HAP-1 (cell line): ENCODE data around the gene CACNA1E.
A peak's percentile ranks its signal among the peaks of the same experiment; 100 is the strongest.

Source experiments
- DNase-seq, 2 experiments: peaks; one replicate each; pipeline ENCODE4 v3.0.0-alpha.2; 2016 to 2020; ENCODE audit warnings: low spot score in 2 of 2
- H3K27me3 ChIP-seq: fragments of 250-450 bp; sonication (Bioruptor Pico); 2 replicates; pipeline ENCODE4 v1.5.1; 2020; ENCODE audit warnings: low read depth, mild to moderate bottlenecking, moderate library complexity
- H3K36me3 ChIP-seq: fragments of 250-450 bp; sonication (Bioruptor Pico); replicated peaks from 2 replicates; pipeline ENCODE4 v1.5.1; 2020; ENCODE audit warnings: mild to moderate bottlenecking
- H3K4me1 ChIP-seq: fragments of 250-450 bp; sonication (Bioruptor Pico); 2 replicates; pipeline ENCODE4 v1.5.1; 2020; ENCODE audit warnings: mild to moderate bottlenecking
- H3K4me3 ChIP-seq: fragments of 250-450 bp; sonication (Bioruptor Pico); 2 replicates; pipeline ENCODE4 v1.5.1; 2020; ENCODE audit warnings: mild to moderate bottlenecking, moderate library complexity
- H3K9me3 ChIP-seq: fragments of 250-450 bp; sonication (Bioruptor Pico); 2 replicates; pipeline ENCODE4 v1.5.1; 2020; ENCODE audit warnings: mild to moderate bottlenecking, moderate library complexity
- in situ Hi-C: fragments of 300-500 bp; cut with MboI; formaldehyde crosslinking; loops from 3 replicates; pipeline ENCODE4 v1.14.3; 2020; ENCODE audit warnings: low sequenced_read_pairs, inconsistent platforms, mixed read lengths

CACNA1E gene

DNA sequence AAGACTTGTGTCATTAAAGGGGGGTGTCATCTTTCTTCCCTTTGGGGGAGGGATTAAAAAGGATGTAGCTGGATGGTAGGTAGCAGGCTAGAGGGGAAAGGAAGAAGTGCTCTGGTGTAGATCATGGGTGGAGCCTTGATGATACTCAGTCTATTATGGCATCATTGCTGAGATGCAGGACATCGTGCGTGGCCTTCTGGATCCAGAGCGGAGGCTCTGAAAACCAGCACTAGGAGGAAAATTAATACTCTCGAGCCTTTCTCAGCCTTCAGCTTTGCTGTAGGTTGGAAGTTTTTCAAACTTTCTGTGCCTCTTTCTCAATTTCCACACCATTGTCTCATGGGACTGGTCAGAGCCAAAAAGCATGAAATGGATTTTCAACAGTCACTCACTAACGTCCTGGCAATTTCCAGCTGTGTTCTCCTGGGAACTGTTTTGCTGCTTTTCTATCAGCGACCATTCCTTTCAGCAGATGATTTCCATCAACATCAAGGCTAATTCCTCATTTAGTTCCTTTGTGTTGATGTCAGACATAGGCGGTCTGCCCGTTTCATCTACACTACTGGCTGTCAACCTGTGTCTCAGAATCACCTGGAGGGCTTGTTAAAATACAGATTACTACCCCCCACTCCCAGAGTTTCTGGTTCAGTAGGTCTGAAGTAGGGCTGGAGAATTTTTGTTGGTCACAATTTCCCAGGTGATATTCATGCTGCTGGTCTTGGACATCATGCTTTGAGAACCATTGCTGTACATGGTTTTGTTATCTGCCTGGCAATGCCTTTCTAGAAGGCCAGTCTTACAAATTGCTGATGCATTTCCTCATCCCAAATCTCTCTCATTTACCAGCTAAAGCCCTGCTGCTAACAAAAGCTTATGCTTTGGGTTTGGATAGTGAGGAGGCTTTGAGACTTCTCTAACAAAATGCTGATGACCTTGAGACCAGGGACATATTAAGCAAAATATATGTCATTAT lies 7.7 kb downstream of the CACNA1E start:
- Histone ChIP-seq H3K9me3 (no peaks in the 10 kb centered on the region), H3K4me1 (no peaks in the 10 kb centered on the region), H3K27me3 (peaks cover 4% of the 10 kb centered on the region), H3K36me3 (no peaks in the 10 kb centered on the region), H3K4me3 (no peak overlapping the region)
- in situ Hi-C loops = loop anchor here (25.0 kb wide), 2 partner anchors 446 to 571 kb away; partner anchors contain the start of gene ZNF648
- DNase-seq = no peak

DNA sequence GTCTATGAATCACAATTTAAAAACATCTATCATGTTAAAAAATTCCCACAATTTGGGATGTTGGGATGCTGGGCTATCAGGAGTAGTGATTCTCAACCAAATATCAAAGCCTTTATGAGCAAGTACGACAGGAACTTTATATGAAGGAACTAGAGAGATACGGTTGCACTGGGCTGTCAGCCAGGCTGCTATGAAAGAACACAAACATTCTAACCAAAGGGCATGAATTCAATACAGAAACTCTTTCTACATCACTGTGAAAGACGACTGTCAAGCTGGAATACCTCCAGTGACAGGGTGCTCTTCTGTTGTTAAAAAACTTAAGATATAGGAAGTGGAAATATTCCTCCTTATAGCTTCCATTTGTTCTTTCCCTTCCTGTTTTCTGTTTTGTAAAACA lies 9.8 kb downstream of the CACNA1E start:
- in situ Hi-C loops = loop anchor here (25.0 kb wide), 2 partner anchors 444 to 569 kb away; partner anchors contain the start of gene ZNF648
- Histone ChIP-seq H3K27me3 (no peaks in the 10 kb centered on the region; the same call in 1 of the 2 replicates), H3K9me3 (no peaks in the 10 kb centered on the region), H3K36me3 (no peaks in the 10 kb centered on the region), H3K4me3 (no peak overlapping the region), H3K4me1 (no peaks in the 10 kb centered on the region)
- DNase-seq = no peak

DNA sequence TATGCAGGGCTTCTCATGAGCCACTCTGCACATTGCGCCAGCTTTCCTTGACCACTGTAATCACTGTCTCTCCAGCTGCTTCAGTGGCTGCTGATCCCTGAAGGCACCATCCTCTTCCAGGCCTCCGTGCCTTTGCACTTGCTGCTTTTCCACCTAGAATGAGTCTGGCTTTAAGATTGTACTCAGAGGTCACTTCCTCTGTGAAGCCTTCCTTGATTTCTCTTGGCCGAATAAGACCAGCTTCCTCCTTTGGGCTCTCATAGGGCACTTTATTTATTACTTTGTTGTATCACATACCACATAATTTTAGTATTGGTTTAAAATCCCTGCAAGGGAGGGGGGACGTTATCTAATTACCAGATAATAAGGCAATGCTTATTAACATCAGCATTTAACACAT lies 10.6 kb downstream of the CACNA1E start:
- H3K4me1 ChIP-seq = no peaks in the 10 kb centered on the region
- H3K9me3 ChIP-seq = no peaks in the 10 kb centered on the region
- in situ Hi-C loops = loop anchor here (25.0 kb wide), 2 partner anchors 443 to 568 kb away; partner anchors contain the start of gene ZNF648
- H3K27me3 ChIP-seq = no peaks in the 10 kb centered on the region; the same call in 1 of the 2 replicates
- no peak overlapping the region for H3K4me3 ChIP-seq
- no peak for DNase-seq
- H3K36me3 ChIP-seq = no peaks in the 10 kb centered on the region

DNA sequence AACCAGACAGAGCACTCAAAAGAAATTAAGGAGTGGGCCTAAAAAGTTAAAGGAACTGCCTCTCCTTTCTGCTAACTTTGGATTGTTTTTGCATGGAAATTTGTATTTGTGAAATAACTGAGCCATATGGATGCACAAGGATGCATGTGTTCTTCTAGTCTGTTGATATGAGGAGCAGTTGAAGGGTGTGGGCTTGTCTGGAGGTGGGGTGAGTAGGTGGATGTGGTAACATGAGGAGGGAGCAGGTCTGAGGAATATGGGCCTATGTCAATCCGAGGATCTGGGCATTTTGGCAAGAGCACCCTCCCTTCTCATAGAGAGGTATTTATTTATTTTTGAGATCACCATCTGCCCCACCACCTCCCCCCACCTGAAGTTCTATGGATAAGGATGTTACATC lies 13.4 kb downstream of the CACNA1E start:
- H3K4me1 ChIP-seq = no peaks in the 10 kb centered on the region
- no peaks in the 10 kb centered on the region for H3K36me3 ChIP-seq
- DNase-seq = no peak
- H3K27me3 ChIP-seq = no peaks in the 10 kb centered on the region
- in situ Hi-C loops = loop anchor here (25.0 kb wide), 2 partner anchors 441 to 566 kb away; partner anchors contain the start of gene ZNF648
- no peak overlapping the region for H3K4me3 ChIP-seq
- H3K9me3 ChIP-seq = no peaks in the 10 kb centered on the region

DNA sequence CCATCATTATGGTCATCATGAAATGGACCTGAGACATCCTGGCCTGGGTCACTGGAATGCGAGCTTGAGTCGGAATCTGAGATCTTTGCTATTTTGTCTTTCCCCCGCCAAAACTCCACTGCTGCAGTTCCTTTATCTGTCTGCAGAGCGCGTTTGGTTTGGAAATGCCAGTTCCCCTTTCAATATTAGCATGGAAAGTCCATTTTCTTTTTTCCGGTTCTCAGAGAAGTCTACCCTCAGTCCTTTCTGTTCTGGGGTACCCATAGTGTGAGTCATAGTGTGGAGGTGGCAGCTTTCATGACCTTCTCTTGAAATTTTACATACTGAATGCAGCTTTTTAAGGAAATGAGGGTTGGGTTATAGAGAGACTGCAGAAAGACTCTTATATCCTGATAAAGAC lies 14.6 kb downstream of the CACNA1E start:
- no peak for DNase-seq
- no peaks in the 10 kb centered on the region for H3K4me1 ChIP-seq
- no peaks in the 10 kb centered on the region for H3K36me3 ChIP-seq
- H3K9me3 ChIP-seq = no peaks in the 10 kb centered on the region
- in situ Hi-C loops = loop anchor here (25.0 kb wide), 2 partner anchors 439 to 564 kb away; partner anchors contain the start of gene ZNF648
- H3K4me3 ChIP-seq = no peak overlapping the region
- H3K27me3 ChIP-seq = no peaks in the 10 kb centered on the region

DNA sequence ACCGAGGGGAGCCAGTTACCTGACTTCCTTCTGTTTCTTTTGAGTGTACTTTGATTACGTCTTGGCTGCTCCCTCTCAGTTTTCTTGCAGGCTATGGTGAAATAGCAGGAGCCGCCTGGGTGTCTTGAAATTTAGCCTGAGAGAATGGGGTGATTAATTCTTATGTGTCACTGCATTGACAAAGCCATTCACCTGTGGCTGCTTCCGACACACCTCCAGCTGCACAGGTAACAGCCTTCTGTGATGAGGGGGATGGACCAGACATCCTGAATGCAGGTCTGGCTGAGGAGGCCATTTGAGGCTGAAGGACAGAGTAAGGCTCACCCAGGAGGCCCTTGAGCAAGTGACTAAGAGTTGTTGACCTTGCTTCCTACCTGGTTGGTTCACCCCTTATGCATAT lies 16.5 kb downstream of the CACNA1E start:
- Histone ChIP-seq H3K4me1 (no peaks in the 10 kb centered on the region), H3K4me3 (no peak overlapping the region), H3K36me3 (no peaks in the 10 kb centered on the region), H3K9me3 (no peaks in the 10 kb centered on the region), H3K27me3 (no peaks in the 10 kb centered on the region)
- DNase-seq = no peak
- in situ Hi-C loops = loop anchor here (25.0 kb wide), 2 partner anchors 437 to 562 kb away; partner anchors contain the start of gene ZNF648

DNA sequence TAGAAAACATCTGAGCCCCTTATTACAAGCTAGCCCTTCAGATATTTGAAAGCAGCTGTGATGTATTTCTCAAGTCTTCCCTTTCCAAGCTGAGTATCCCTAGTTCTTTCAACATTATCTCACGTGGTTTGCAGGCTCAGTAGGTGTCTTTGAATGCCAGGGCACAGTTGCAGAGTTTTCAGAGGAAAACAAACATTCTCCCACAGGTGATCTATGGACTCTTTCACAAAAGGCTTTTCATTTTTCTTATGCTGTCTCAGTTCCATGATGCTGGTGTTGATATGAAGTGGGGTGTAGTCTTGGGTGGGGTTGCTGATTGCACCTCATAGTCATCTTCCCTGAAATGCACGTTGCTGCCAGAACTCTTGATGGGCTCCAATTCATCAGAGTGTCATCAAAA lies 17.3 kb downstream of the CACNA1E start:
- Histone ChIP-seq H3K36me3 (no peaks in the 10 kb centered on the region), H3K4me1 (no peaks in the 10 kb centered on the region), H3K4me3 (no peak overlapping the region), H3K27me3 (no peaks in the 10 kb centered on the region), H3K9me3 (no peaks in the 10 kb centered on the region)
- no peak for DNase-seq
- in situ Hi-C loops = no loop called here

DNA sequence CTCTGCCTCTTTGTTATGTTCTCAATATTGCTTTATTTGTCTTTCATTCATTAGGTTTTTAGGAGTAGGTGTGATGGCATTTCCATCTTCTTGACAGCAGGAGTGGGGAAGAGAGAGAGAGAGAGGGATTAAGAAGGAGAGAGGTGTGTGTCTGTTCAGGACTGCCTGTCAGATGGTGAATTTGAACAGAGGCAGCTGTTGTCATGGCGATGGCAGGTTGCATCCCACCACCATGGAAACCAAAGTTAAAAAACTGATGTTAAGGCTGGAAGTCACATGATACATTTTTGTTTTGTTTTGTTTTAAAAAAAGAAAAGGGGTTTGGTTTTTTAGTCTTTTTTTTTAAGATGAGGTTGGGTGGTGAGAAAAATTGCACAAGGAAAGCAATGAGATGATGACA lies 18.3 kb downstream of the CACNA1E start:
- no peaks in the 10 kb centered on the region for H3K9me3 ChIP-seq
- H3K36me3 ChIP-seq = no peaks in the 10 kb centered on the region
- in situ Hi-C loops = no loop called here
- H3K27me3 ChIP-seq = no peaks in the 10 kb centered on the region
- DNase-seq = no peak
- H3K4me1 ChIP-seq = no peaks in the 10 kb centered on the region
- H3K4me3 ChIP-seq = no peak overlapping the region

DNA sequence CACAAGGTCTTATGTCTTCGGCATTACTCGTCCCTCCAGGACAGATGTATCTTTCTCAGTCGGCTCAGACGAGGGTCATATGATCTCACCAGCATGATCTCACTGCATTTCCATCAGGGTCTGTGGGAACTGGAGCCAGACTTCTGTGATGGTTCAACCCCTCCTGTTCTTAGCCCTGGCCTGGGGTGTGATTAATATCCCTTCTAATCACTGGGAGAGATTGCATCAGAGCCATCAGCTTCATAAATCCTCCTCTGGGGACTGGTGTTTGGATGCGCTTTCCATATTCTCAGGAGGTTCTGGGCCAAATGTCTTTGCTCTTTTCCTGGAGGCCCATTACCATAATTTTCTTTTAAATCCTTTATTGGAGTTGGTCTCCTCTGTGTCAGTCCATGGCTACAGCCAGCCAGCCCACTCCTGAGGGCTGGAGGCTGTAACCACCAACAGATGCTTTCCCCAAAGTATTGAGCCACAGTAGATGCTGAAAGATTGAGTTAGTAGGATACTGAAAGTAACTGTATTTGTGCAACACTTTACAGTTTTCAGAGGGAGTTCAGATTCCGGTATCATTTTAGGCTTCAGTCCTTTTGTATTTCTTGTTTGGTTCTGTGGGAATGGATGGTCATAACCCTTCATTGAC lies 20.0 kb downstream of the CACNA1E start:
- H3K9me3 ChIP-seq = no peaks in the 10 kb centered on the region
- H3K27me3 ChIP-seq = no peaks in the 10 kb centered on the region
- no peak overlapping the region for H3K4me3 ChIP-seq
- DNase-seq = no peak
- no peaks in the 10 kb centered on the region for H3K36me3 ChIP-seq
- in situ Hi-C loops = no loop called here
- no peaks in the 10 kb centered on the region for H3K4me1 ChIP-seq

DNA sequence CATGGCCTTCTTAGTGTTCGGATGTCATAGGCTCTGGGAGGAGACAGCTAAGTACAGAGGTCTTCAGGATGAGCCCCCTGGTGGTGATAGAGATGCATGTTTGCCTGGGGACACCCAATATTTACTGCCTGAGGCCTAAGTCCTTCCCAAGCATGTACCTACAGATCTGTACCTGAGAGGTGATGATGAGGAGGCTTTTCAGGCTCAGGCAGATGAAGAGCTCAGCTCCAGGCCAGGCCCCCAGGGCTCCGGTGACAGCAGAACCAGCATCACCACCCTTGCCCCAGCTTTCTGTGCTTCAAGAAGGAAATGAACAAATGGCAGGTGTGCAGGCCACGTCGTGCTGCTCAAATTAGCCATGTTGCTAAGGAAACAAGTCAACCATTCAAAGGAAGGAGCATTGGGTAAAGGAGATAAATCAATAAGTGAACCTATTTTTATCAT lies 21.1 kb downstream of the CACNA1E start:
- peak in 1 of 2 experiments; percentile 34 for DNase-seq
- Histone ChIP-seq H3K4me3 (no peak overlapping the region), H3K27me3 (no peaks in the 10 kb centered on the region), H3K36me3 (no peaks in the 10 kb centered on the region), H3K9me3 (no peaks in the 10 kb centered on the region), H3K4me1 (no peaks in the 10 kb centered on the region)
- in situ Hi-C loops = no loop called here

DNA sequence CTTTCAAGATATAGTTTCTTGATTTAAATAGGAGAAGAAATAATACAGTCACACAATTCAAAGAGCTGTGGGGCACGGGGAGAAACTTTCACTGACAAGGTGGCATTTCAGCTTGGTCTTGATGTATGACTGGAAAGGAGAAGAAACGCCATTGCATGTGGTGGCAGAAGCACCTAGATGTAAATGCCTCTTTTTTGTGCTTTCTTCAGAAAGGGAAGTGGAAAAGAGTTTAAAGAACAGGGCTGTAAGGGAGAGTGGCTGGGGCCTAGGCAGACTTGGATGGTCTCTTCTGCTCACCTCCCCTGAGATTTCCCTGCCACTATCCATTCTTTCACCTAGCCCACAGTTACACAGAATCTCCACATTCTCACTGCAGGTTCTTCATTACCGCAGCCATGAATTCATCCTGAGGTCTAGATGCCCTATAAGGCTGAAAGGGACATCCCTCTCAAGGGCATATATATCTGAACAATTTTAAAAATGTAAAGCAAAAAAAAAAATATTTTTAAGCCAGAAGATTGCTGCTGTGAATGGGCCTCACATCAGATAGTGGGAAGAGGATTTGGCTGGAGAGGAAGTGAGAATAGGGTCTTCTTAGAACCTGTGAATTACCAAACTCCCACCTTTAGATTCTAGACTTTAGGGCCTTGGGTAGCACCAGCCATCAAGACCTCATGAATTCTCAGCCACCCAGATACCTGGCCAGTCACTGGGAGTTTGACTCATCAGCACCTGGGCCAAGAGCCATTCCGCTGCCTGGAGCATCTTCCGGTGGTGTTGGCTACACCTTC lies 23.4 kb downstream of the CACNA1E start:
- Histone ChIP-seq H3K36me3 (no peaks in the 10 kb centered on the region), H3K9me3 (no peaks in the 10 kb centered on the region), H3K4me1 (no peaks in the 10 kb centered on the region), H3K27me3 (no peaks in the 10 kb centered on the region), H3K4me3 (no peak overlapping the region)
- DNase-seq = no peak
- in situ Hi-C loops = no loop called here

DNA sequence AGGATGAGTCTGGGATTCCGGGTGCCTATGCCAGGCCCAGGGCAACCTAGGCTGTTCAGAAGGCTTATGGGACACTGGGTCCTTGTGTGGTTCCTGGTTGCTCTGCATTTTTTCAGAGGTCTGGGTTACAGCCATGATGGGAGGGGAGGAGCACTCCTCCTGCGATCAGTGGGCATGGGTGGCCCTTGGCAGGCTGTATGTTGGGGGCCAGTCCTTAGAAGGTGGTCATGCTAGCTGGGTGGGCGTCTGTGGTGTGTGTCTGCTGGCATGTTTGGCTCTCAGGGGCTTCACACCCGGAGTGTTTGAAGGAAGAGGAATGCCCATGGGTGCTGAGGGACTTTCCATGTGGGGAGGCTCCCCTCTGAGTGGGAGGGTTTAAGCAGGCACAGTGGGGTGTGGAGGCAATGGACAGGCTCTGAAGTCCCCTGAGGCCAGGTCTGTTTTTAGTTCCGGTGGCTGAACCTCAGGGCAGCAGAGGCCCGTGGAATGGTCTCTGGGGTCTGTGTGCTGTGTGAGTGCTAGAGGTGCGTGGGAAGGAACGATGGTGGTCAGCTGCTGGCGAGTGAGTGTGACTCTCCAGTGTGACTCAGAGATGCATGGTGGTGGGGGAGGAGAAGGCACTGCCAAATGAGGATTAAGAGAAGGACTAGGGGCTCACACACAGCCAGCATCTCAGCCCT lies 25.3 kb downstream of the CACNA1E start:
- Histone ChIP-seq H3K4me3 (no peak overlapping the region), H3K9me3 (no peaks in the 10 kb centered on the region), H3K36me3 (no peaks in the 10 kb centered on the region), H3K4me1 (no peaks in the 10 kb centered on the region), H3K27me3 (no peaks in the 10 kb centered on the region; the same call in 1 of the 2 replicates)
- no peak for DNase-seq
- in situ Hi-C loops = no loop called here

DNA sequence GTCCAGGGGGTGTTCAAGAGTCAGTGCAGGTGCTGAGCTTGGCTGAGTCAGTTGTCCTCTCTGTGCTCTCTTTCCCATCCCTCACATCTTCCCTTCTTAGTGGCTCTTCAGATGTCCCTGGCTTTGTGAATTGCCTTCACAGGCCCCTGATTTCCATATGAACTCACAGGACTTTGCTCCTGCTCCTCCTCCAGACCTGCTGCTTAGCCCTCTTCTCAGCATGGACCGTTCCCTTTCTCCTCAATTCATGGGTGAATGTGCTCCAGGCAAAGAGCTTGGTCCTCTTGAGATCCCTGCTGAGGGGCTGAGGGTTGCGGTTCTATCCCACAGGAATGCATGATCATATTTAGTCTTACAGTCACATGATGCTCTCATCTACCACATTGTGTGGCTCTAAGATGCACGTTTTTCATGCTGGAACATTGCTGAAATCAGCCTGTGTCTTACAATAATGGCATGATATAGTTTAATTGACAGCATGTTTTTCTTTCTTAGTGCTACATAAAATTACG lies 30.5 kb downstream of the CACNA1E start:
- no peak for DNase-seq
- Histone ChIP-seq H3K9me3 (no peaks in the 10 kb centered on the region), H3K27me3 (no peaks in the 10 kb centered on the region; the same call in 1 of the 2 replicates), H3K4me3 (no peak overlapping the region), H3K4me1 (no peaks in the 10 kb centered on the region), H3K36me3 (no peaks in the 10 kb centered on the region)
- in situ Hi-C loops = no loop called here
